ENCODE data around the gene SNX27. TPM values are rescaled to one million over a fixed set of nuclear protein-coding genes. Genes with fewer than 3 reads are reported as not detected.

The SNX27 gene
- total RNA-seq, 4 donors from 2014 or later: 37.0 to 43.7 (median 40.9) TPM

- intact Hi-C loops (cut with DNase I; ENCODE audit: low total_unique reads): no loop called here
- in situ Hi-C loops (cut with MboI; ENCODE audit: low sequenced_read_pairs in 4 of 4): no loop called here
- ATAC-seq: peak in 1 of 2 donors; percentile 55
- Histone ChIP-seq H3K9me3 (no peaks in the 10 kb centered on the region), H3K36me3 (peaks cover 0 to 10% of the 10 kb centered on the region in 2 donors), H3K27ac (no peak overlapping the region), H3K4me1 (no peaks in the 10 kb centered on the region), H3K4me3 (no peak overlapping the region), H3K27me3 (no peaks in the 10 kb centered on the region)
- no peak for TF ChIP-seq CTCF (IDR thresholded peaks at IDR 0.05 in 4 of 5, conservative IDR thresholded peaks at IDR 0.05 in 1 of 5)
- TF ChIP-seq POLR2A (IDR thresholded peaks at IDR 0.05): no peak
- no peak for DNase-seq
These were observed 94.1 kb downstream of the SNX27 start for GRCh38 chr1:151705753-151706463.

- H3K27me3 ChIP-seq: no peaks in the 10 kb centered on the region
- H3K4me1 ChIP-seq: no peaks in the 10 kb centered on the region
- intact Hi-C loops (cut with DNase I; ENCODE audit: low total_unique reads) (no loop called here), in situ Hi-C loops (cut with MboI; ENCODE audit: low sequenced_read_pairs in 4 of 4) (no loop called here)
- peaks cover 0 to 1% of the 10 kb centered on the region in 2 donors for H3K36me3 ChIP-seq
- no peak for DNase-seq
- no peak overlapping the region for H3K27ac ChIP-seq
- no peak overlapping the region for H3K4me3 ChIP-seq
- H3K9me3 ChIP-seq: no peaks in the 10 kb centered on the region
- ATAC-seq: no peak
- TF ChIP-seq POLR2A (IDR thresholded peaks at IDR 0.05): no peak
- no peak for TF ChIP-seq CTCF (IDR thresholded peaks at IDR 0.05 in 4 of 5, conservative IDR thresholded peaks at IDR 0.05 in 1 of 5)
These were observed 94.9 kb downstream of the SNX27 start for GRCh38 chr1:151706464-151707415.

- no peaks in the 10 kb centered on the region for H3K27me3 ChIP-seq
- no peak overlapping the region for H3K27ac ChIP-seq
- DNase-seq: no peak
- in situ Hi-C loops (cut with MboI; ENCODE audit: low sequenced_read_pairs in 4 of 4): no loop called here
- no peaks in the 10 kb centered on the region for H3K9me3 ChIP-seq
- no peak for ATAC-seq
- H3K4me3 ChIP-seq: no peak overlapping the region
- H3K4me1 ChIP-seq: no peaks in the 10 kb centered on the region
- no peaks in the 10 kb centered on the region for H3K36me3 ChIP-seq
- intact Hi-C loops (cut with DNase I; ENCODE audit: low total_unique reads): no loop called here
- no peak for TF ChIP-seq POLR2A (IDR thresholded peaks at IDR 0.05)
- no peak for TF ChIP-seq CTCF (IDR thresholded peaks at IDR 0.05 in 4 of 5, conservative IDR thresholded peaks at IDR 0.05 in 1 of 5)
These were observed 95.8 kb downstream of the SNX27 start for GRCh38 chr1:151707541-151708065.

- ATAC-seq: no peak
- in situ Hi-C loops (cut with MboI; ENCODE audit: low sequenced_read_pairs in 4 of 4): no loop called here
These were observed 97.0 kb downstream of the SNX27 start for GRCh38 chr1:151708891-151709290.

More at GRCh38 chr1:151708891-151709290, 97.0 kb downstream of the SNX27 start:
- Histone ChIP-seq H3K4me3 (no peak overlapping the region), H3K36me3 (no peaks in the 10 kb centered on the region), H3K4me1 (no peaks in the 10 kb centered on the region), H3K27me3 (no peaks in the 10 kb centered on the region), H3K9me3 (no peaks in the 10 kb centered on the region), H3K27ac (no peak overlapping the region)
- TF ChIP-seq POLR2A (IDR thresholded peaks at IDR 0.05) (no peak), CTCF (IDR thresholded peaks at IDR 0.05 in 4 of 5, conservative IDR thresholded peaks at IDR 0.05 in 1 of 5) (no peak)
- intact Hi-C loops (cut with DNase I; ENCODE audit: low total_unique reads): no loop called here
- DNase-seq: no peak

Data from gastrocnemius medialis (tissue), 4 donors.